GM20000 (cell line): ENCODE results near the gene KRTAP4-6.
"Not testable (repeated sequence)": the region's sequence is repeated elsewhere in the genome, so short reads cannot be mapped to it uniquely, and the experiment has no call there.

Source experiments
- DNase-seq: peaks from one replicate; pipeline ENCODE4 v3.0.0; 2012; ENCODE audit warnings: low spot score
- TF ChIP-seq, protein P1 (sequence below): IDR thresholded peaks from 2 replicates; pipeline ENCODE4 v1.5.1; 2012; ENCODE audit warnings: mild to moderate bottlenecking, control low read depth; ENCODE audit errors: extremely low read depth, missing control alignments

Gene KRTAP4-6

DNA sequence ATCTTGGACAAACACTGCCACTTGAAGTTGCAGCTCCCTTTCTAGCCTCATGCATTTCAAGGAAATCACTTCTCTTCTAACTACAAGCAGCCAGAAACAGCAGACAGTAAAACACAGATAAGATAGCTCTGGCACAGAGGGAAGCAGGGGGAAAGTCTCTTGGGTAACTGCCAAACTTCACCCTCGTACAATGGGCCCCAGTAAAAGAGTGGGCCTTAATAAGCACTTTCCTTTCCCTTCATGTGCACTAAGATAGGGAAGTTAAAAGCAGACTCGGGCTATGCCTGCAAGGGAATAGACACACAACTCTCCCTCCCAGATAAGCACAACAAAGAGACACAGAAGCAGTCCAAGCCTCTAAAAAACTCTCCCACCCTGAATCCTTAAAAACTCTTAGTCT is 13.5 kb upstream of the KRTAP4-6 start:
- TF ChIP-seq, protein P1, sequence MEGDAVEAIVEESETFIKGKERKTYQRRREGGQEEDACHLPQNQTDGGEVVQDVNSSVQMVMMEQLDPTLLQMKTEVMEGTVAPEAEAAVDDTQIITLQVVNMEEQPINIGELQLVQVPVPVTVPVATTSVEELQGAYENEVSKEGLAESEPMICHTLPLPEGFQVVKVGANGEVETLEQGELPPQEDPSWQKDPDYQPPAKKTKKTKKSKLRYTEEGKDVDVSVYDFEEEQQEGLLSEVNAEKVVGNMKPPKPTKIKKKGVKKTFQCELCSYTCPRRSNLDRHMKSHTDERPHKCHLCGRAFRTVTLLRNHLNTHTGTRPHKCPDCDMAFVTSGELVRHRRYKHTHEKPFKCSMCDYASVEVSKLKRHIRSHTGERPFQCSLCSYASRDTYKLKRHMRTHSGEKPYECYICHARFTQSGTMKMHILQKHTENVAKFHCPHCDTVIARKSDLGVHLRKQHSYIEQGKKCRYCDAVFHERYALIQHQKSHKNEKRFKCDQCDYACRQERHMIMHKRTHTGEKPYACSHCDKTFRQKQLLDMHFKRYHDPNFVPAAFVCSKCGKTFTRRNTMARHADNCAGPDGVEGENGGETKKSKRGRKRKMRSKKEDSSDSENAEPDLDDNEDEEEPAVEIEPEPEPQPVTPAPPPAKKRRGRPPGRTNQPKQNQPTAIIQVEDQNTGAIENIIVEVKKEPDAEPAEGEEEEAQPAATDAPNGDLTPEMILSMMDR: no peak
- DNase-seq: no peak

DNA sequence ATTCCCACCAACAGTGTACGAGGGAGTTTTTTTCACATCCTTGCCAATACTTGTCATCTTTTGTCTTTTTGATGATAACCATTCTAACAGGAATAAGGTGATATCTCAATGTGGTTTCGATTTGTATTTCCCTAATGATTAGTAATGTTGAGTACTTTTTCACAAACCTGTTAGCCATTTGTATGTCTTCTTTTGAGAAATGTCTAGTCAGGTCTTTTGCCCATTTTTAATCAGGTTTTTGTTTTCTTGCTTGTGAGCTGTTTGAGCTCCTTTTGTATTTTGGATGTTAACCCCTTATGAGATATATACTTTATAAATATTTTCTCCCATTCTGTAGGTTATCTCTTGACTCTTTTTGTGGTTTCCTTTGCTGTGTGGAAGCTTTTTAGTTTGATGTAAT is 11.2 kb upstream of the KRTAP4-6 start:
- no peak for DNase-seq
- TF ChIP-seq, protein P1: no peak

DNA sequence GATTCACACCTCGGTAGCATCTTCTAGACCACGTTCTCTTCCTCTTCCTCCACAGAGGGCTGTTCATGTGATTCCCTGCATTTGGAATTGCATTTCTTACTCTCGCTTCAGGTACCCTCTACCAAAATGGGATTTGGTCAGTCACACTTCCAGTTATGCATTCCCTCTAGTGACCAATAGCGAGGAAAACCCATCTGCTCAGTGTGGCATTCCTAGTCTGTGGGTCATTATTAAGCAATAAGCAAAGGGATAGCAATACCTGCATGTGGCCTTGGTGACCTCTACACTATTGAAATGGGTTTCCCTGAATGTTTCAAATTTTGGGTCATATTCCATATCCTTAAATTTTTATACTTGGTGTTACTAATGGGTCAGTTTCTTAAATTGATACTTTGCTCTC is 9.7 kb upstream of the KRTAP4-6 start:
- TF ChIP-seq, protein P1: no peak
- DNase-seq: no peak

DNA sequence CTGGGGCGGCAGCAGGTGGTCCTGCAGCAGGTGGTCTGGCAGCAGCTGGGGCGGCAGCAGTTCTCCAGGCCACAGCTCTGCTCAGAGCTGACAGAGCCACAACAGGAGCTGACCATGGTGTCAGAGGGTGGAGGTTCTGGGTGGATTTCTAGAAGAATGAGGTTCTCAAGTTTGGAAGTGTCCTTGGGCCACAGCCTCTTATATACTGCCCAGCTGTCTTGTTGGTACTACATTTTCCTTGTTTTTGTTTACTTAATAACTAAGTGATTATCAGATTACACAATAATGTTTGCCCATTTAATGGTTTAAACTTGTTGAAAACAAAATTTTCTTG is 9.3 kb upstream of the KRTAP4-6 start, which contains the start of gene KRTAP4-5:
Gene KRTAP4-5 (minus strand): TSS at position 174 of the 334 bp plus-strand sequence. CDS start 58 bp downstream, at position 116.
- DNase-seq: no peak
- TF ChIP-seq, protein P1: no peak

DNA sequence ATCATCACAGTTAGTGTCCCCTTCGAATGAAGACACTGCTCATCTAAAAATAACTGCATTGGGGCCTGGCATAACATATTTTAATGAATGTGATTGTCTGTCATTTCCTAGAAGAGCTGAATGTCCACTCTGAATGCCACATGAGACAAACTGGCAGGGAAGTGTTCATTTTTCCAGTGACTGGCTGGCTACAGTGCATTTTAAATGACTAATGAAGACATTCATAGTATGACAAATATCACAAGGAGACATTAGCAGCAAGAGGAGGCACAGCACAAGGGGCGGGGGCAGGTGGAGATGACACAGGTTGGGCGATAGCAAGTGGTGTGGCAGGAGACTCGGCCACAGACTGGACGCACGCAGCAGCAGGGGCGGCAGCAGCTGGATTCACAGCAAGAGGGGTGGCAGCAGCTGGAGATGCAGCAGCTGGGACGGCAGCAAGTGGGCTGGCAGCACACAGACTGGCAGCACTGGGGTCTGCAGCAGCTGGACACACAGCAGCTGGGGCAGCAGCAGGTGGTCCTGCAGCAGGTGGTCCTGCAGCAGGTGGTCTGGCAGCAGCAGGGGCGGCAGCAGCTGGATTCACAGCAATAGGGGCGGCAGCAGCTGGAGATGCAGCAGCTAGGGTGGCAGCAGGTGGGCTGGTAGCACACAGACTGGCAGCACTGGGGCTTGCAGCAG is 8.8 kb upstream of the KRTAP4-6 start:
- not testable (repeated sequence) for DNase-seq

DNA sequence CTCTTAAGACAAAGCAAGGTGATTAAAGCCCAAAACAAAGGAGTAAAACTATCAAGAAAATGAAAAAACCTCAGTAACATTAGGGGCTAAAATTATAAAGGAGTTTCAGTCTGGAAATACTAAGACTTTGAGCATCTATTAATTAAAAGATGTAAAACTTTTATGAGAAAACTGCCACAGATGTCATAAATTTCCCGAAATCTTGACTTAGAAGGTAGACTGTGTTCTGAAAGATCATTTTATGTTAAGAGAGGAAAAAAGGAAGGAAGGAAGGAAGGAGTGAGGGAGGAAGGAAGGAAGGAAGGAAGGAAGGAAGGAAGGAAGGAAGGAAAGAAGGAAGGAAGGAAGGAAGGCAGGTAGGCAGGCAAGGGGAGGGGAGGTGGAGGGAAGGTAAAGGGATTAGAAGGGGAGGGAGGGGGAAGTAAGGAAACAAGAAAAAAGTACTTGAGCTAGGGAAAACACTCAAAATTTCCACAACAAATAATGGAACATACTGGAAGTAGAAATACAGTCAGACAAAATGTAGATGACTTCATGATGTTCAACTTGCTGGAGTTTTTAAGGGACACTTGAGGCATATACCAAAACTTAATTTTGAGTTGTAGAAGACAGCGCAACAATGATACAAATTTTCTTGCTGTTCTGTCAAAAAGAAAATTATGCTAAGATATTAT is 7.3 kb upstream of the KRTAP4-6 start:
- DNase-seq: no peak
- TF ChIP-seq, protein P1: no peak

DNA sequence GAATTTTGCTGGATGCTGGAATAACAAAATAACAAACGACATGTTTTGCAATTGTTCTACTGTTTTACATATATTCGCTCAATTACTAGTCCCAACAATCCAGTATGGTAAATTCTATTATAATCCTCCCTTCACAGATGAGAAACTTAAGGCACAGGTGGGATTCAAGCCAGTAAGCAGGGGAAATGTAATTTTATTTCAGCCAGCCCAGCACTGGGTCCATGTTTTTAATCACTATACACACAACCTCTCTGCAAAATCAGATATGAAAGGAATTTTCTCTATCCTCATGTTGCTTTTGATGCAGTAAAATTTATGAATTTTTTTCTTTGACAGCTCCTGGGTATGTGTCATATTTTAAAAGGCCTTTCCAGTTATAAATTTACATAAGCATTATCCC is 4.9 kb upstream of the KRTAP4-6 start:
- DNase-seq: no peak
- TF ChIP-seq, protein P1: no peak

DNA sequence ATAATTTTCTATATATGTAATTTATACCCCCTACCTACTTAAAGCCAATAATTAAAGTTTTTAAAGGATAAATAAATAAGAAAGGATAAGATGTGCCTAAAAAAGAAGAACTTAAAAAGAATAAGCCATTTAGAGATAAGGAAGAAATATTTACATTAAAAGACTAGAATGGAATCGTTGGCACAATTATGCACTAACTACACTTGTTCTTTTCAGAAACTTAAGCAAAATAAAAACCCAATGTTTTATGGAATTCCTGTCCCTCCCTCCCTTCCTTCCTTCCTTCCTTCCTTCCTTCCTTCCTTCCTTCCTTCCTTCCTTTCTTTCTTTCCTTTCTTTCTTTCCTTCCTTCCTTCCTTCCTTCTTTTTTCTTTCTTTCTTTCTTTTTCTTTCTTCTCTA is 4.5 kb upstream of the KRTAP4-6 start:
- TF ChIP-seq, protein P1: no peak
- DNase-seq: no peak
